Panc1 (cell line): ENCODE measurements around the gene DIP2C.

ENCODE experiments used
- CTCF ChIP-seq: fragments of 450-650 bp; IDR thresholded peaks from 2 replicates; pipeline ENCODE4 v1.5.1; 2017; ENCODE audit warnings: mild to moderate bottlenecking
- POLR2AphosphoS5 ChIP-seq: IDR thresholded peaks from 2 replicates; pipeline ENCODE4 v1.6.1; 2012; ENCODE audit warnings: mild to moderate bottlenecking, low read depth, low read length, moderate library complexity
- REST ChIP-seq, 2 experiments: IDR thresholded peaks; 2 replicates each; pipeline ENCODE4 v1.6.1; 2011 to 2012; ENCODE audit warnings: low read depth in 2 of 2, control low read depth in 1 of 2, low read length in 1 of 2, mild to moderate bottlenecking in 1 of 2, moderate library complexity in 1 of 2; ENCODE audit not compliant: insufficient read depth in 1 of 2
- SIN3A ChIP-seq: IDR thresholded peaks from 2 replicates; pipeline ENCODE4 v1.6.1; 2012; ENCODE audit warnings: low read depth, mild to moderate bottlenecking, low read length, moderate library complexity, borderline replicate concordance; ENCODE audit not compliant: insufficient read depth

GRCh38 chr10:609262-609658, 80.2 kb downstream of the DIP2C start:
- no peak for TF ChIP-seq CTCF
- no peak for TF ChIP-seq REST (IDR thresholded peaks at IDR 0.05; ENCODE audit: insufficient read depth in 1 of 2, low read depth in 2 of 2, low read length in 1 of 2)
- no peak for TF ChIP-seq POLR2AphosphoS5
- TF ChIP-seq SIN3A, result no peak
